Left renal cortex interstitium (tissue), 4 donors: Measurements from ENCODE around the gene SYS1. TPM values are rescaled to one million over a fixed set of nuclear protein-coding genes. Genes with fewer than 3 reads are reported as not detected.

Experiments
- DNase-seq, 4 donors: peaks; one replicate each; pipeline ENCODE4 v3.0.0-alpha.2; 2013; ENCODE audit warnings: low read depth in 4 of 4, low spot score in 2 of 4, missing footprints in 1 of 4
- polyA plus RNA-seq, 4 donors: library from polyadenylated mRNA; unstranded; fragments of 120-200 nt; gene quantifications; one replicate each; pipeline ENCODE4 v1.2.1, GENCODE V29; 2013; ENCODE audit not compliant: insufficient read length in 4 of 4

SYS1 gene
- polyA plus RNA-seq, 4 donors = 29.0 to 35.9 (median 34.5) TPM

DNA sequence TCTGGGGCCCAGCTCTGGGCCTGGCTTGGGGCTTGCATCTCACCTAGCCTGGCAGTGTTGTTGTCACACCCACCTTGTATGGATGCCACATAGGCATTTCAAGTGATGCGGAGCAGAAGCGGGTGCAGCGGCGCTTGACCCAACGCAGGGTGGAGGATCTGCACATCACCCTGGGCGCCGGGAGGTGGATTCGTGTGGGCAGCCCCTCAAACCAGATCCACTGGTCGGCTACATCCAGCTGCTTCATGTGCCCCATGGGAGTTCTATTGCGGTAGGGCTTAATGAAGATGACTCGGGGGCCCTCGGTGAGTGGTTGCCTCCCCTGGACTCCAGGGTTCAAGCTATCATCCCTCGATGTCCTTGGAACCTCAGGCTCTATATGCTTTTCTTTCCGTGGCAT, 12.0 kb downstream of the SYS1 start:
- DNase-seq = no peak

DNA sequence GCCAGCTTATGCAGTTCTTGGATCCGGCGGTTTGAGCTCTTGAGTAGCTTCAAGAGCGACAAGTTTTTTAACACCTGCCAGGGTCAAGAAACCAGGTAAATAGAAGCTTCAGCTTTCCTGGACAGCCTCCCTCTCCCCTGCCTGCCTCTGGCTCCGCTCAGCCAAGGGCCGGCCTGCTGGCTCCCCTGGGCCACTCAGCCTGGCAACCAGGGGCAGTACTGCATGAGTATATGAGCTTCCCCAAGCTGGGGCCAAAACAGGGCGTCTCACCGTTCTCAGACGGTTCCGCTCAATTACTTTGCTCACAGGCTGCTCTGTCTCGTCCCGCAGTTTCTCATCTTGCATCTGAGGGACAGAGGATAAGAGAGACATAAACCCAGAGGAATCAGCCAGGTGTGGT, 14.3 kb downstream of the SYS1 start:
- no peak for DNase-seq

GRCh38 chr20:45378191-45378590, 15.2 kb downstream of the SYS1 start, which contains the start of gene TP53TG5:
TSS of gene TP53TG5 (minus strand) at chr20:45378325. CDS start at chr20:45378236, 89 bp downstream.
- no peak for DNase-seq

DNA sequence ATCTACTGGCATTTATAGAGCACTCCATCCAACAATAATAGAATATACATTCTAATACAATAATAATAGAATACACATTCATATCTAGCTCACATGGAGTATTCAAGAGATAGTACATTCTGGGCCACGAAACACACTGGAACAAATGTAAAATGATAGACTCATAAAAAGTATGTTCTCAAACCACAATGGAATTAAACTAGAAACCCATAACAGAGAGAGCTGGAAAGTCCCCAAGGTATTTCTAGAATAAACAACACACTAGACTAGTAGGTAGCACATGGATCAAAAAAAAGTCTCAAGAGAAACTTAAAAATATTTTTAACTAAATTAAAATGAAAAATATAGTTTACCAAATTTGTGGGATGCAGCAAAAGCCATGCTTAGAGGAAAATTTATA, 24.3 kb downstream of the SYS1 start:
- DNase-seq = no peak

DNA sequence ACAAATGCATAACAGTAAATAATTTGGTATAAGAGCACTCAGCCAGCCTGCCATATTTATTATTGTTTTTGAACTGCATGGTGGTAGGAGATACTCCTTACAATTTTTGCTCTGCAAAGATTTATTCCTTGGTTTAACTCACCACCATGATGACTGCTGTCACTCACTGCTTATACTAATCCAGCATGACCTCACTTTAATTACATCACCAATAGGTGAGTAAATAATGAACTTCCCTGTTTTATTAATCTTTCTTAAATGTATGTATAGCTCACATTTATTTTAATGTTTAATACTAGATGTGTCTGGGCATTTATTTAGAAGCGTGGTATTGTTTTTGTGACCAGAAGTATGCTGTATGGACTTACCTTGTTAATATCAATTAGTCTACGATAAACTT, 28.0 kb downstream of the SYS1 start:
- no peak for DNase-seq

GRCh38 chr20:45391559-45391958, 28.6 kb downstream of the SYS1 start:
- no peak for DNase-seq

DNA sequence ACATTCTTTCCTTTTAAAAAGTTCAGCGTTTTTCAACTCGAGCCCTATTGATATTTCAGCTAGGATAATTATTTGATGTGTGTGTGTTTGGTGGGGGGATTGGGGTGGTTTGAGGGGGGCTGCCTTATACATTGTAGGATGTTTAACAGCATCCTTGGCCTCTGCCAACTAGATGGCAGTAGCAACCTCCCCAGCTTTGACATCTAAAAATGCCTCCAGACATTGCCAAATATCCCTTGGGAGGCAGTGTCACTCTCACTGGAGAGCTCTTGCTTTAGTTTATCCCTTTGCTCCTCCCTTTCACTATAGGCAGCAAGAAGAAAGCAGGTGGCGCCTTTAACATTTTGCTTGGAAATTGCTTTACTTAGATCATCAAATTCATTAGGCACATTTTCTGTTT, 29.8 kb downstream of the SYS1 start:
- DNase-seq = no peak

DNA sequence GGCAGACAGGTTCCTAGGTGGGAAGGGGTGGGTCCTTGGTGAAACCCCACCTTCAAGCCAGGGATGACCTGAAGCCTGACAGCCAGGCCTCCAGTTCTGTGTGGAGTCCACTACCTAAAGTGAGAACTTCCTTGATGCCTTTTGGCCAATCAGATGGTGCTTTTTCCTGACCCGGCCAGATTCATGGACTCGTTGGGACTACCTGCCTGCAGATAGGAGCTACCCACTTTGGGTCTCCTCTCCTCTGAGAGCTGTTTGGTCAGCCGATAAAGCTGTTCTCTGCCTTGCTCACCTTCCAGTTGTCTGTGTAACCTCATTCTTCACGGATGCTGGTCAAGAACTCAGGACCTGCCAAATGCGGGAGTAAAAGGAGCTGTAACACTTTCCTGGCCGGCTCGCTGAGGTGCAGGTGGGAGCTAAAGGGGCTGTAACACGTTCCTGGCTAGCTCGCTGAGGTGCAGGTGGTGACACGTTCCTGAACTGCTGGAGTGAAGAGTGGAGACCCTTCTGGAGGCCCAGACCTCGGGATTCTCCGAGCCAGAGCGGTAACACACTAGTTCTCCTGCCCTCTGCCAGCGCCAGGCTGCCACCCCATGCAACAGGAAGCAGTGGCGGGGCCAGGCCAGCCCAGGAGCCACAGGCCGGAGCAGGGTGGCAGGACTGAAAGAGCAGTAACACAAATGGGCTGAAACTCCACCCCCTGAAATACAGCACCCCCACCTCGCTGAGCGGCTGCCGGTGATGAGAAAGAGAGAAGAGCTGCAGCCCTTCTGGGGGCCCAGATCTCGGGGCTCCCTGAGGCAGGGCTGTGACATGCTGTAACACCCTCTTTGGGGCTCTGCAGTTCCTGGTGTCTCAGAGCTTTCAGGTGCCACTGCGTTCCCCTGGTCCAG, 31.5 kb downstream of the SYS1 start:
- no peak for DNase-seq

GRCh38 chr20:45395114-45395415, 32.1 kb downstream of the SYS1 start:
- no peak for DNase-seq

GRCh38 chr20:45399018-45399417, 36.1 kb downstream of the SYS1 start:
- DNase-seq = no peak

DNA sequence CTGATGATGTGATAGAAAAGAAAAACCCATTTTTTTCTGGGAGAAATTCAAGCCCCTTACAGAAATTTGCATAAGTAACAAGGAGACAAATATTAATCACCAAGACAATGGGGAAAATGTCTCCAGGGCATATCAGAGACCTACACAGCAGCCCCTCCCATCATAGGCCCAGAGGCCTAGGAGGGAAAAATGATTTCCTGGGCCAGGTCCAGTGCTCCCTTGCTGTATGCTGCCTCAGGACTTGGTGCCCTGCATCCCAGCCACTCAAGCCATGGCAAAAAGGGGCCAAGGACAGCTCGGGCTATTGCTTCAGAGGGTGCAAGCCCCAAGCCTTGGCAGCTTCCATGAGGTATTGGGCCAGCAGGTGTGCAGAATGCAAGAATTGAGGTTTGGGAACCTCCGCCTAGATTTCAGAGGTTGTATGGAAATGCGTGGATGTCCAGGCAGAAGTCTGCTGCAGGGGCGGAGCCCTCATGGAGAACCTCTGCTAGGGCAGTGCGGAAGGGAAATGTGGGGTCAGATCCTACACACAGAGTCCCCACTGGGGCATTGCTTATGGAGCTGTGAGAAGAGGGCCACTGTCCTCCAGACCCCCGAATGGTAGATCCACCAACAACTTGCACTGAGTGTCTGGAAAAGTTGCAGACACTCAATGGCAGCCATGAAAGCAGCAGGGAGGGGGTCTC, 37.5 kb downstream of the SYS1 start:
- DNase-seq = no peak

- DNase-seq = no peak
These were observed 40.0 kb downstream of the SYS1 start for GRCh38 chr20:45402946-45403345.

GRCh38 chr20:45404438-45404837, 41.5 kb downstream of the SYS1 start:
- no peak for DNase-seq

DNA sequence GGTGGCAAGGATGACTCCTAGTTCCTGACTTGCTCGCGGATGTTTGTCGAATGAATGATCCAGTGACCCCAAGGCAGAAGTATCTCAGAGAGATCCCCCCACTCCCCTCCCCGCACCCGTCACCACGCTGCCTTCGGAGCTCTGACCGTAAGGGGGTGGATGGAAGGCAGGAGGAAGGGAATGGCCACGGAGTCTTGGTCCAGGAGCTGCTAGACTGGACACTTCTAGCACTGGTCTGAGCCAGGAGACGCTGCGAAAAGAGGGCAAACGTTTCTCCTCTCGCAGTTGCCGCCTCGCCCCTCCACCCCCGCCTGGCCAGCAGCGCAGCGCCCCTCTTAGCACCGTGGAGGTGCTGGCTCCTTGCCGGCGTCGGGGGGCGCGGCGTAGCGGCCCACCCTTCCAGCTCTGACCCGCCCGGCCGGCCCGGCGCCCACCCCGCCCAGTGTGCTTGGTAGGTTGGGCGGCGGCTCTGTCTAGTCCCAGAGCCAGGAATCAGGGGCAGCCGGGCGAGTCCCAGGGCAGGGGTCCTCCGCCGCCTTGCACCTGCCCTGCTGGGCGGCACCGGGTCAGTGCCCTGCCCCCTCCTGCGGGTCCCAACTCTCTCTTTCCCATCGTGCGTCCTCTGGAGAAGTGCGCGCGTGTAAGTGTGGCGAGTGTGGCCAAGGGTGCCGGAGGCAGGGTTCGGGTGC, 42.8 kb downstream of the SYS1 start:
- DNase-seq = peak in 1 of 4 donors; percentile 9

GRCh38 chr20:45406260-45407066, 43.5 kb downstream of the SYS1 start:
- DNase-seq = peak in 3 of 4 donors; percentile 11 to 24 (median 12)

DNA sequence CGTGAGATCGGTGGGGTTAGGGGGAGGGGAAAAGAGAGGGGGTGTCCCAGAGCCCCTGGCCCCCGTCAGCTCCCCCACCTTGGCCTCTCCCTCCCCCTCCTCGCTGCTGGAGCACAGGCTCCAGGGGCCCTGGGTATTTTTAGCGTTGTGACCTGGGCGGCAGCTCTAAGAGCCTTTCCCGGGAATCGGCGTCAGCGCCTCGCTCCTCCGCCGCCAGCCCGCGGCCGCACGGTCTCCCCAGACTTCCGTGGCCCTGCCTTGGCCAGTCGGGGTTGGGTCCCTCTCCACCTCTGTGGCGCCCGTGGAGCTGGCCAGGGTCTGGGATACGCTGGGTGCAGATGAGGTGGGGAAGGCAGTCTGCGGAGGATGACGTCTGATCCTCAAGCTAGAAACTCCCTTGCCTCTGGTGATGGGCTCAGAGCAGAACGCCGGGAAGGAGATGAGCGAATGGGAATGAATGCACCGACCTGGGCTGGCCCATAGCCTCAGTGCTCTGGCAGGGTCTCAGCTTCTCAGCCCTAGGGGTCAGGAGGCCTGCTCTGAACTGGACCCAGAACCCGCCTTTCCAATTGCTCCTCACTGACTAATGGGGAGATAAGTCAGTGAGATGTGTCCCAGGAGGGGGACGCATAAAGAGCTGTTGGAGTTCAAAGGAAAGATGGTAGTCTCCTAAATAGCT, 44.2 kb downstream of the SYS1 start:
- peak in 1 of 4 donors; percentile 20 for DNase-seq

DNA sequence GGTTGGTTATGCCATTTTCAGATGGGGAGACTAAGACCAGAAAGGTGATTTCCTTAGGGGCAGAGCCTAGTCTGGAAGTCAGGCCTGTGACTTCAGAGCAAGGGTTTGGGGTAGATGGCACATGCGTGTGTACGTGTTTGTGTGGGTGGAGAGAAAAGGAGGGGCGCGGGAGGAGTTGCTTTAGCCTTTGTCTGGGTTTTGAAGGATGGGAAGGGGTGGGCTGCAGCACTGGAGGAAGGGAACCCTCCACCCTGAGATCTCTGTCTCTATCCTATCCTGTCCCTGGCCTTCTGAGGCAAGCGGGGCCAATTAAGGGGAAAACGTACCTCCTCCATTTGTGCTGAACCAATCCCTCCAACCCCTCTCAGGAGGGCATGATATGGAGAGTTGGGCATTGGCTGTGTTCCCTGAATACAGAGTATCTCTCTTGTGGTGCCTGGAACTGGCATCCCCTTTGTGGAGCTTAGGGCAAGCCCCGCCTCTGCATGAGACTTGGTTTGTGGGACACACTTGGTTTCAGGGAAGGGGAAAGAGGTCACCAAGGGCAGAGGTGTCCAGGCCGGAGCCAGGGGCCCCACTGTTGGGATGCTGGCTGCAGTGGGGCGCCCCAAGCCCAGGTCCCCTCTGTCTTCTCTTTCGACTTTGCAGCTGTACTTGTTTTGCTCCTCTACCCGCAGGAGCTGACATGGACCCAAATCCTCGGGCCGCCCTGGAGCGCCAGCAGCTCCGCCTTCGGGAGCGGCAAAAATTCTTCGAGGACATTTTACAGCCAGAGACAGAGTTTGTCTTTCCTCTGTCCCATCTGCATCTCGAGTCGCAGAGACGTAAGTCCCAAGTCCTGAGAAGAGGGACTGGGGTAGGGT, 45.1 kb downstream of the SYS1 start, which contains the start of gene DBNDD2:
Gene DBNDD2 (plus strand): TSS at position 507 of the 863 bp plus-strand sequence. CDS start 179 bp downstream, at position 686.
- DNase-seq = no peak

DNA sequence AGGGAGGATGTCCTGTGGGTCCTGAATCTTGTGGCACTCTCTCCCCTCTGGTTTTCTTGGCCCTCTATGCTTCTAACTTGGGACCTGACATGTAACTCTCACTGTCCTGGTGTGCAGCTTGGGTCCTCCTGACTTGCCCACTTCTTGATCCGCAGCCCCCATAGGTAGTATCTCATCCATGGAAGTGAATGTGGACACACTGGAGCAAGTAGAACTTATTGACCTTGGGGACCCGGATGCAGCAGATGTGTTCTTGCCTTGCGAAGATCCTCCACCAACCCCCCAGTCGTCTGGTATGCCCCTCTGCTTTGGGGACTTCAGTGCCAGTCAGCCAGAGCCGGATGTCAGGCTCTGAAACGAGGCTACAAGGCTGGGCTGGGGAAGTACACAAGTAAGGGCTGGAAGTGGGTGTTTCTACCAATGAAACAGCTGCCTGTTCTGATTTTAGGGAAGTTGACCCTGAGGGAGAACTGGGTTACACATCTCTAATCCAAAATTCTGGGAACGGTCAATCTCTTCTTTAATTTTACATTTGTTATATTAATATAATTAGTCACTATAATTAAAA, 45.8 kb downstream of the SYS1 start:
- no peak for DNase-seq
